Activated CD4-positive, alpha-beta T cell treated with anti-CD3 and anti-CD28 coated beads, Interleukin-10, Interleukin-2, amounts not matched to agents 100 ng/mL and 50 ng/mL, durations not matched to agents 16 hours and 8 hours (primary cell): ENCODE results near the gene C1orf21.
A peak's percentile ranks its signal among the peaks of the same experiment; 100 is the strongest.

Source experiments
- DNase-seq: peaks from one replicate; pipeline ENCODE4 v3.0.0-alpha.2; 2020

C1orf21 gene

DNA sequence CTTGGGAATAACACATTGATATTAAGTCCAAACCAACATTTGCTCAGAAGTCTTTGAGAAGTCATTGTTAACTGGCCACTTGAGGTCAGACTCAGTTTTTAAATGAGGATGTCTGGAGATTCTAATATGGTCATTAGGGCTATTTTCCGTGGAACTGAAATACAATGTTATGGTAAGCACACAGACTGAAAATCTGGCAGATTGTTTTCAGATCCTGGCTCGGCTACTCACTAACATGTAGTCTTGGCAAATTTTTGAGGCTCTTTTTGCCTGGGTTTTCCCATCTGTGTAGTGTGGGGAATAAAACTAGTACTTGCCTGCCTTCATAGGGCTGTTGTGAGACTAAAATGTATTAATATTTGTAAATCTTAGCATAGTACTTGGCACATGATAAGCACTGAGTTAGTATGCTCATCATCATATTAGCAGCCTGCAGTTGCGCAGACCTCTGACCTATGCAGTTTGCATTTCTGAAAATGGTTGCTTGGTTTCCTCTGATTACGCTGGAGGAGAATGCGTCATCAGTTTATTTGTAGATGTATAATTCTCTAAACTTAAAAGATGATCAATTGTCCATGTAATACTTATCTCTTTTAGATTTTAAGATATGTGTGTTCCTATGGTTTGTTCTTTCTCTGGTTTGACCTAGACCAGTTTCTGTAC, 100.8 kb downstream of the C1orf21 start:
- DNase-seq = no peak

- no peak for DNase-seq
Measured at GRCh38 chr1:184489908-184490307, 103.1 kb downstream of the C1orf21 start.

DNA sequence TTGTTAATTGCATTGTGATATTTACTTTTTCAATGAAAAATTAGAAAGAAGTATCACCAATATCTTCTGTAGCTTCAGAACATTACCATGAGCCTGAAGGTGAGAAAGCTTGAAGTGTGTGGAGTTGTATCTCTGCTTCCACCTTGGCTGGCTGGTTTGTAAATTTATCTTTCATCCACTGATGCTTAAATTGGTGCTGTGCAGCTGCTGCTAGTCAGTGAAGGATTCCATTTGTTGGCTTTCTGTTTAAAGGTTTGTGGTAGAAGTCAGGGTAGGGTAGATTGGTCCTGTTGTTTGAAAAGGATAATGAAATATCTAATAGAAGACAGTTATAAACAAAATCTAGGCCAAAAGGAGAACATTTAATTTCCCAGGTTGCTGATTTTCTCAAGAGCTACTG, 105.7 kb downstream of the C1orf21 start:
- DNase-seq = no peak

GRCh38 chr1:184493987-184494388, 107.2 kb downstream of the C1orf21 start:
- DNase-seq = peak; percentile 12

DNA sequence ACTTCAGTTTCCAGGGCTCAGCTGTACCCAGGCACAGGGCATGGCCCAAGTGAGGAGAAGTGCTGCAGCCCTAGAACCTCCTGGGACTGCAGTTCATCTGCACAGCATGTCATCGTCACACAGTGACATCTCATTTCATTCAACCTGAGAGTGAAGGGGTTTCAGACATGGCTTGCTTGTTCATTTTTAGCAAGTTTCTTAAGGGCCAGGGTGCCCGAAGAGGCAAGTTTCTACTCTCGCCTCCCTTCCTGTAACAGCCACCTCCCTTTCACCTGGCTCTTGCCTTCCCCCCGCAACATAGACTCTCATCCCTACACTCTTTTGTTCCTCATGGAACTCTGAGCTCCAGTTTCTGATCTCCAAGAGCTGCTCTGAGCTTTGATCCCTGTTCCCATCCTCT, 108.1 kb downstream of the C1orf21 start:
- DNase-seq = peak; percentile 58

DNA sequence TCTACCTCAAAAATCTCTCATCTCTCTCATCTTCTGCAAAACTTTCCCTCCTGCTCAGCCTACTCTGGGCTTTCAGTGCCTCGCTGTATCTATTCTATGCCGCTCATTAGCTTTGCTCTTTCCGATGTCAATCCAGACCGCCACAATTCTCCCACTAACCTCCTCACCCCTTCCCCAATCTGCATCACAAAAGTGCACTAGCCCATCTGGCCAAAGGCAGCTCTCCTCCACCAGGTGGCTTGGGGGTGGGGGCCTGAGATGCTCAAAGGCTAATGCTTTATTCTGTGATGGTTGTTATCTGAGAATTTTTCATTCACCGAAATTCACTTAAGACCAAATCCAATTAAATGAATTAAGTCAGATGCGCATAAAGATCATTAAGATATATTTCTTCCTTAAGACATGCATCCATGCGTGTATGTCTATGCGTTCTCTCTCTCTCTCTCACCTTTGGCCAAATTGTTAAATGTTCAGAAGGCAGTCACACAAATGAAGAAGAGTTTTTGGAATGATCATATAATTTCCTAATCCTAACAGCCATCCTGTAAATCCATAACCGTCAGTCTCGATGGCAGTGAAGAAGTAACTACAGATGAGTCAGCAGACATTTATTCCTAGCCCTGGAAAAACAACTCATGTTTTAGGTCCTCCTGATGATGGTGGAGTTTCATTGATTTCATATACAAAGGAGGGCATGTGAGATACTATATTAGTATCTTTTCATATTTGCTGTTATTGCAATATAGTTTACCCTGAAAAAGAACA, 111.3 kb downstream of the C1orf21 start:
- DNase-seq = no peak

GRCh38 chr1:184499616-184500015, 112.8 kb downstream of the C1orf21 start:
- DNase-seq = no peak

DNA sequence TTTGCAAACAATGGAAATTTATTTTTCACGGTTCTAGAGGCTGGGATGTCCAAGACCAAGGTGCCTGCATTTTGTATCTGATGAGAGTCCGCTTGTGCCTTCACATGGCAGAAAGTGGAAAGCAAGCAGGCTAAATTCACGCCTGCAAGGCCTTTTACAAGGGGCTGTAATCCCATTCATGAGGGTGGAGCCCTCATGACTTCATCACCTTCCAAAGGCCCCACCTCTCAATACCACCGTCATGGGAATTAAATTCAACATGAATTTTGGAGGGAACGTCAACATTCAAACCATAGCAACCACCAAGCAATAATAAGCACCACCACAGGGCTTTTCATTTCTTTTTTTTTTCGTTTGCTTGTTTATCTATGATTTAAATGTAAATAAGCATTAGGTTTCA, 115.3 kb downstream of the C1orf21 start:
- no peak for DNase-seq

DNA sequence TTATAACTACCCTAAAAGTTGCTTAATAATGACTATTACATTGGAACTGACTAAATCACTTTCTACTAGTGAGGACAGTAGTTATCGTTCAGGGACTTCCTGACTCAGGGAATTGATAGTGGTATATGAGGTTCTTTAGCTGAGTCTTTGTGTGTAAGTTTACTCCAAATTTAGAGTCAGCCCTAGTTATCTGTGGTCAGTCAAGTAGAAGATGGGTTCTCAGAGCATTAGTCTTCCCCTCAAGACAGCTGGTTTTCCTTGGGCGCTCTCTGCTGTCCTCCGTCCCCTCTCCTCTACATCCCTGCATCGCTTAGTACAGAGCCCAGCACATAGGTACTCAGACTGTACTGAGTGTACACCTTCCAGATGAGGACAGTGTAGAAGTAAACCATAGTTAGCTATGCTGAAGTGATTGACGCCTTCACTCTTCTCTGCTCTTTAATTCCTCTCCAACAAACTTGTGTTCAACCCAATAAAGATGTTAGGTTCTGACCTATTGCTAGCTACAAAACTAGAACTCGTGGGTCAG, 116.5 kb downstream of the C1orf21 start:
- DNase-seq = no peak

DNA sequence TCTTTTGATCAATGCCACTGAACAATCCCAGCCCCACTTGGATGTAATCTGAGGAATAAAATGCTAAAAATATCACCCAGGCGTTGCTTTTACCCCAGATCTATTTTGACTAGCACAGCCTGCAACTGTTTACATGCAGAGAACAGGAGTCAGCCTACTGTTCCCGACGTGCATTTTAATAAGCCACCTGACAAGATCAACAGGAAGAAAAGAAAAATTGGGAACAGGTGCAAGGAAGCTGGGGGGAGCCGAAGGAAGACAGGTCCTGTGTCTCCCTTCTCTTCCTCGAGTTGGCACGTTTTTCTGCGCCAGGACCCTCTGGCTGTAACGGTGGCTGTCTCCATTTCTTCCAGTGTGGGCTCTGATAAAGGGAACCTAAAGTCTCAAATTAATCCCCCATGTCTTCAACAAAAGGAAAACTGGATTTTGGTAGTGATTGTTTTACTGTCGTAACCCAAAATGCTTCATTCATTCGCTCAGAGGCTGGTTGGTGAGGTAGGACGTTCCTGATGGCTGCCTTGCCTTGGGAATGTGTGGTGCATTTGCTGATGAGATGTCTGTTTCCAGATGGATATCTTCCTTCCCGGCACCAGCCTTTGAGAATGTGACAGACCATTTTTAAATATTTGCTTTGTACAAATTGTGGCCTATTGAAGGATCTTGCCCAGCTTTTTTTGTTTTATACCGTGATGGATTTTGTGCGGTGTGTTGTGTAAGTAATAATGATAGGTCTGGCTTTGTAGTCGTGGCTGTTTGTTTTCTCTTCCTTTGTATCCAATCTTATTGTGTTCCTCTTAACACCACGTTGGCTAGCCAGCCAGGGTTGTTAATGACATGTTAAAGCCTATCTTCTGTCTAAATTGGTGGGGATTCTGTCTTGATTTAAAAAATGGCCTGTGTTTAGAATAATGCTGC, 117.5 kb downstream of the C1orf21 start:
- DNase-seq = no peak

DNA sequence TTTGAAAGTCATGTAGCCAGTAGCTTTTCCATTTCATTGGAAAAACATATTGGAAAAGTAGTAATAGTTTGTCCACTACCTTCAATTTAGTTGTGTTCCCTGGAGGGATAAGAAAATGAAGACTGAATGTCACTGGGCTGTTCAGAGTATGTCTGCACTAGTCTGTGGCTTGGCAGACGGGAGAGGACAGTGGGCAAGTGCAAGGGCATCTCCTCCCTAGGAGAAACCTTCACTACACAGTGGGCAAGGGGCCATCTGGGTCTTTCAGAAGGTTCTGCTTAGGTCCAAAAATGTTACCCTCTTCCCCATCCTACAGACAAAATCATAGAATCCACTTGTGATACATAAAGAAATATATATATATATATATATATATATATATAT, 118.1 kb downstream of the C1orf21 start:
- no peak for DNase-seq

- no peak for DNase-seq
Measured at GRCh38 chr1:184506481-184506880, 119.7 kb downstream of the C1orf21 start.

GRCh38 chr1:184507165-184507564, 120.3 kb downstream of the C1orf21 start:
- no peak for DNase-seq

- no peak for DNase-seq
Measured at GRCh38 chr1:184507604-184508280, 120.9 kb downstream of the C1orf21 start.

DNA sequence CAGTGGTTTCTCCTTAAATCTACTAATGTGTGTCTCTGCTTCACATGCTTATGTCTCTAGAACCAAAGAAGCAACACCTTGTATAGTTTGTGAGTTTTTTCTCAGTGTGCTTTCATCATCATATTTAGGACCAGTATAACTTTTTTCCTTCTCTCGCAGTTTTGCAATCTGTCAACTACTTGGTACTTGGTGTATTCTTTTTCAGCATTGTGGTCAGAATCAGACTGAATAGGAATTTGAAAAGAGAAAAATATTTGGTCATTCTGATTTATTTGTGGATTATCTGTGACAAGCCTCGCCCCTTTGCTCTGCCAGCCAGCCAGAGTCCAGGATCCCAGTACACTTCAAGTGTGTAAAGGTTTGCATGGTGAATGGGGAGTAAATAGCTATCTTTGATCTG, 122.3 kb downstream of the C1orf21 start:
- DNase-seq = no peak

GRCh38 chr1:184510110-184510509, 123.3 kb downstream of the C1orf21 start:
- no peak for DNase-seq

- DNase-seq = no peak
Measured at GRCh38 chr1:184512724-184513123, 125.9 kb downstream of the C1orf21 start.

DNA sequence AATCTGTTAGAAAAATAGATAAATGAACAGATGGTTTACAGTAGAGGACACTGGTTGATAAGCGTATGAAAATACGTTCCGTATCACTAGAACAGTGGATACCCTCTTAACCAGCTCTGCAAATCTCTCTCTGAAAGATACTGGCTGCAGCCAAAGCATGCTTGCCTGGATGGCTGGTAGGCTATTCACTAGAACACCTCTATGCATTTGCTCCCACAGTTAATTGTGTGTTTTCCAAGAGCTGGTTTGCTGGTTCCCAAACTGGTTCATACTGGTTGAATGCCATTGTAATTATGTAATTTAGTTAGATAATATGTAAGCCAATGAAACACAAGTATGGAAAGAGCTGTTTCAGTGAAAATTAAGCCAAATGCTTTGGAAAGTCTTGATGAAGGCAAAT, 126.6 kb downstream of the C1orf21 start:
- DNase-seq = no peak

DNA sequence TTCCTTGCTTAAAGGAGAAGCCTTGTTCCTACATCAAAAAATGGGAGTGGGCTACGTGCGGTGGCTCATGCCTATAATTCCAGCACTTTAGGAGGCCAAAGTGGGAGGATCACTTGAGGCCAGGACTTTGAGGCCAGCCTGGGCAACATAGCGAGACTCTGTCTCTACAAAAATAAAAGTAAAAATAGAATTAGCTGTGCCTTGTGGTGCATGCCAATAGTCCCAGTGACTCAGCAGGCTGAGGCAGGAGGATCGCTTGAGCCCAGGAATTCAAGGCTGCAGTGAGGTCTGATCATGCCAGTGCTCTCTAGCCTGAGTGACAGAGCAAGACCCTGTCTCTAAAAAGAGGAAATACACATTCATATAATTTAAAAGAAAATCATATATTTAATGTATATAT, 127.1 kb downstream of the C1orf21 start:
- DNase-seq = no peak

DNA sequence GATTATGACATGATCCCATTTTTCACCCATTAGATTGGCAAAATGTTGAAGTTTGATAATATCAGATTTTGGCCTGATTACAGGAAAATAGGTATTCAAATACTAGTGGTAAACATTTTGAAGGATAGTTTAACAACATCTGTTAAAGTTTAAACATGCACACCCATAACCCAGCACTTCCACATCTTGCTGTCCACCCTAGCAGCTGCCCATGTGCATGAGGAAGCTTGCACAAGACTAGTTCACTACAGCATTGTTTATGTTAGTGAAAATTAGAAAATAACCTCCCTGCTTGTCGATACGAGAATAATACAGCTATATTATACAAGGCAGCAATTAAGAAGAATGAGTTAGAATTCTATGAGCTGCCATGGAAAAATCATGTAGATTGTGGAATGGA, 127.6 kb downstream of the C1orf21 start:
- no peak for DNase-seq

DNA sequence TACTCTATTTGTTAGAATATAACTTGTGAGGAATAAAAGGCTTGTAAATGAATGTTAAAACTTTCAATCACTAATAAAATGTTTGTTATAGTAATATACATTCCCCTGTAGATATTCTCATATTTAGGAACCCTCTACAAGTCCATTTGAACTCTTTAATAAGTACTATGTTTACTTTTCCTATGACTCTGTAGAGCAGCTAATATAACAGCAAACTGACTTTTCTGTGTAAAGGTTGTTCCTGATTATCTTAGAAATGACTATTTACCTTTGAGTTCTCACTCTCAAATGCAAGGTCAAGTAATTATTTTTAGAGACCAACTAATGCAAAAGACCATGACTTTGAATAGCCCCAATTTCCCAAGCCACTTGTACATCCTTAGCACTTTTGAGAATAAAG, 130.3 kb downstream of the C1orf21 start:
- no peak for DNase-seq

- DNase-seq = no peak
Measured at GRCh38 chr1:184518736-184519357, 132.0 kb downstream of the C1orf21 start.
